ENCODE measurements around the gene OSBPL2.

GRCh38 chr20:62215991-62216635 is 22.2 kb upstream of the OSBPL2 start:
- no peak for TF ChIP-seq CTCF (IDR thresholded peaks at IDR 0.05)
- no peak for TF ChIP-seq EZH2phosphoT487 (IDR thresholded peaks at IDR 0.05)
- no peak for TF ChIP-seq EZH2 (IDR thresholded peaks at IDR 0.05)

All from neural progenitor cell (in vitro differentiated cells).